ENCODE measurements around the gene GFPT1.

The GFPT1 gene

DNA sequence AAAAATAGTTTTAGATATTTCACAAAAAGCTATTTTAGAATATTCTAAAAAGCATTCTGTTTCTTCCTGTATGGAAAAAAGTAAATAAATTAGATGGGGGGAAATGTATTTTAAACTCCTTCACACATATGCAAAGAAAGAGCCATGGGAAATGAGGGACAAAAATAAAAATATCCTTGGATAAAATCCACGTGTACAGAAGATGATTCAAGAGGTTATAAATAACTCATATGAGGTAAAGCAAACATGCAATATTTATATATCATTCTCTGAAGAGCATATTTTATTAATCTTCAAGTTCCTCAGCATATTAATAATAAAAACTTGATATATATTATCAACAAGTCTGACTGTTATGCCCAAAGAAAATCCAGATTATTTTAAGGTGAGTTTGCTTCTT is 8.8 kb upstream of the GFPT1 start:
- DNase-seq (ENCODE audit: low read depth, low spot score) = no peak
- H3K4me3 ChIP-seq (ENCODE audit: low read depth, low read length) = no peak overlapping the region
- TF ChIP-seq, protein P1, sequence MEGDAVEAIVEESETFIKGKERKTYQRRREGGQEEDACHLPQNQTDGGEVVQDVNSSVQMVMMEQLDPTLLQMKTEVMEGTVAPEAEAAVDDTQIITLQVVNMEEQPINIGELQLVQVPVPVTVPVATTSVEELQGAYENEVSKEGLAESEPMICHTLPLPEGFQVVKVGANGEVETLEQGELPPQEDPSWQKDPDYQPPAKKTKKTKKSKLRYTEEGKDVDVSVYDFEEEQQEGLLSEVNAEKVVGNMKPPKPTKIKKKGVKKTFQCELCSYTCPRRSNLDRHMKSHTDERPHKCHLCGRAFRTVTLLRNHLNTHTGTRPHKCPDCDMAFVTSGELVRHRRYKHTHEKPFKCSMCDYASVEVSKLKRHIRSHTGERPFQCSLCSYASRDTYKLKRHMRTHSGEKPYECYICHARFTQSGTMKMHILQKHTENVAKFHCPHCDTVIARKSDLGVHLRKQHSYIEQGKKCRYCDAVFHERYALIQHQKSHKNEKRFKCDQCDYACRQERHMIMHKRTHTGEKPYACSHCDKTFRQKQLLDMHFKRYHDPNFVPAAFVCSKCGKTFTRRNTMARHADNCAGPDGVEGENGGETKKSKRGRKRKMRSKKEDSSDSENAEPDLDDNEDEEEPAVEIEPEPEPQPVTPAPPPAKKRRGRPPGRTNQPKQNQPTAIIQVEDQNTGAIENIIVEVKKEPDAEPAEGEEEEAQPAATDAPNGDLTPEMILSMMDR (IDR thresholded peaks at IDR 0.05; ENCODE audit: low read depth, low read length) = no peak
- in situ Hi-C loops (cut with HindIII; ENCODE audit: low sequenced_read_pairs) = no loop called here

DNA sequence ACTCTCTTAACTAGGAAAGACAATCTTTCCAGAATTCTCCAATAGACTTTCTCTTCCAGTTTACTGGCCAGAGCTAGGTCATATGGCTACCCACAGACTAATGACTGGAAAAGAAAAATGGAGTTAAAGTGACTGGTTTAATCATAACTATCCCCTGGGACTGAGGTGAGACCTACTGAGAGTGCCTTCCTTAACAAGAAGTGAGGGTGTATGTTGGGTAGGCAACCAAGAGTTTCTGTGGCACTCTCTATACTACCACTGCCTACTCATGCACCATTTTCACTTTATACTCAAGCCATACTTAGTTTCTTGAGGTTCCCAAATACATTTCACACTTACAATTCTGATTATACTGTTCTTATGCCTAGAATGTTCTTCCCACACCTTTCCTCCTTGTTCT is 6.9 kb upstream of the GFPT1 start:
- no peak for DNase-seq (ENCODE audit: low read depth, low spot score)
- in situ Hi-C loops (cut with HindIII; ENCODE audit: low sequenced_read_pairs) = no loop called here
- no peak overlapping the region for H3K4me3 ChIP-seq (ENCODE audit: low read depth, low read length)
- TF ChIP-seq, protein P1 (IDR thresholded peaks at IDR 0.05; ENCODE audit: low read depth, low read length) = no peak

DNA sequence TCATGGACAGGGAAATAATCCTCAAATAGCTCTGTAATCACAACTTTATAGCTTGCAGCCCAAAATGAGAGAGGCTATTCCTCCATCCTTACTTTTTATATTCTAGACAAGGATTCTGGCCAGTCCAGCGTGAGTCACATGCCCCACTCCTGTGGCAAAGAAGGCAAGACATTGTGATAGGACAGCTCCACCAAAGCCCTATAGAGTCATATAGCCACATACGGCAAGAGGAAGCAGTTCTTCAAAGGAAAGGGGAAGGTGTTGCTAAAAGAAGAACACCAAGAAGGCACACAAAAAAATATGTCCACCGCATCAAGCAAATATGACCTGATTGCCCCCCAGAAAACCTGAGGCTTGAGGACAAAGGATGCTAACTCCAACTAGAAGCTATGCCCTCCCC is 3.4 kb upstream of the GFPT1 start:
- TF ChIP-seq, protein P1 (IDR thresholded peaks at IDR 0.05; ENCODE audit: low read depth, low read length) = no peak
- H3K4me3 ChIP-seq (ENCODE audit: low read depth, low read length) = no peak overlapping the region
- in situ Hi-C loops (cut with HindIII; ENCODE audit: low sequenced_read_pairs) = no loop called here
- no peak for DNase-seq (ENCODE audit: low read depth, low spot score)

DNA sequence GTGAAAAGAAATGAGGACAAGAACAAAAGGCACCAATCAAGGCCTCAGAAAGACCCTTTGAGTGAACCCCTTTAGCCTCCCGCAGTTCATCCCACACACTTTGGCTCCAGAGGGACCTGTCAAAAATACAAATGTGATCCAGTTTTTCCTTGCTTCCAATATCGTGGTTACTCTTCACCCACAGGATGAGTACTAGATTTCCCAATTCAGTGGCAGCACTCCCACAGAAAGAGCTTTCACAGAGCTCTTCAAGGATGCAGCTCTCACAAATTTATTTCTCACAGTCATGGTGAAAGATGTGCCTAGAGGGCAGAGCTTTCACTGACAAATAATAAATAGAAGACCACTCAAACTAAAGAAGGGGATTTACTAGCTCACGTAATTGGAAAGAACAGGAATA is 3.0 kb upstream of the GFPT1 start:
- in situ Hi-C loops (cut with HindIII; ENCODE audit: low sequenced_read_pairs) = no loop called here
- no peak for DNase-seq (ENCODE audit: low read depth, low spot score)
- no peak overlapping the region for H3K4me3 ChIP-seq (ENCODE audit: low read depth, low read length)
- TF ChIP-seq, protein P1 (IDR thresholded peaks at IDR 0.05; ENCODE audit: low read depth, low read length) = no peak

DNA sequence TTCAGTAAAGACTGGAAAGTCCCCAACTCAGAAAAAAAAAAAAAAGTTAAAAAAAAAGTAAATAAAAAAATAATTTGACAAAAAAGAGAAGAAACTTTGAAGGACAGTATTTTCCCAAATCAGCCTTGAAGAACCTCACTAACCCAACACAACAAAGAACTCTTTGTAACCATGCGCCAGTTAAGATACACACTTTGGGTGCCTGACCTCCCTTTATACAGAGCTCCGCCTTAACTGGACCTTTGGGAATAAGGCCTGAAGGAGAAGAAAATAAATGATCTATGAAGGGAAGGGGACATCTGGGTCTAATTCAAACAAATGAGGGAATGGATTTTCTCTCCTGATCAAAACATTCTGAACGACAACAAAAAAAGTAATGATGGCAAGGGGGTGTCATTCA is 2.2 kb upstream of the GFPT1 start:
- no peak overlapping the region for H3K4me3 ChIP-seq (ENCODE audit: low read depth, low read length)
- in situ Hi-C loops (cut with HindIII; ENCODE audit: low sequenced_read_pairs) = no loop called here
- no peak for DNase-seq (ENCODE audit: low read depth, low spot score)
- TF ChIP-seq, protein P1 (IDR thresholded peaks at IDR 0.05; ENCODE audit: low read depth, low read length) = no peak

DNA sequence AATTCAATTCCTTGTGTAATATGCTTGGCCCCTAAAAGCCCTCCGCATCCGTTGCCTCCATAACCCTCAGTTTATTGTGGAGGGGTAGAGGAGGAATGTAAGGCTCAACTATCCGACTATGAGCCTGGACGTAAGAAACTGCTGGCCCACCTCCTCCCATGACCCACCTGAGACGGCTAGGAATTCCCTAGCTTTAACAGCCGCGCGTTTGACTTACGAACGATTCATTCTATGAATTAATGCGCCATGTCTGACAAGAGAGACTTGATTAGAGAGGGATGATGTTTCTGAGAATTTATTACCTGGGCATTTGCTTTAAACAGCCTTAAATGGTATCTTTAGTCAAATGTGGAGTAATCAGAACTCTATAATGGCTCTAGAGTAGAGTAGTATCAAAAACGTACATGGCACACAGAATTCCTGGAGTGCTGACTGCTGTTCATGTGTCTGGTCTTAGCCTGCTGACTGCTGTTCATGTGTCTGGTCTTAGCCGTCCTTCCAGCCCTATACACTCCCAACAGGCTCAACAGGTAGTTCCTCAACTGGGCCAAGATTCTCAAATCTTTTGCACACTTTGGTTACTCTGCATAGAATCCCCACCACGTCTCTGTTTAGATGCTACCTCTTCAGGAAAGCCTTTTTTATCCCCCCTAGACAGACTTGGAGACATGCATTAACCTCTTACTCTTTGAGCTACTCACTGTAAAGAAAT is 899 bp upstream of the GFPT1 start:
- in situ Hi-C loops (cut with HindIII; ENCODE audit: low sequenced_read_pairs) = no loop called here
- no peak for DNase-seq (ENCODE audit: low read depth, low spot score)
- TF ChIP-seq, protein P1 (IDR thresholded peaks at IDR 0.05; ENCODE audit: low read depth, low read length) = no peak
- H3K4me3 ChIP-seq (ENCODE audit: low read depth, low read length) = peak overlapping the region; percentile 63
